Coronary artery (tissue), 2 donors: ENCODE results near the gene ZNF212.
"Not testable (repeated sequence)": the region's sequence is repeated elsewhere in the genome, so short reads cannot be mapped to it uniquely, and the experiment has no call there.

Source experiments
- DNase-seq: peaks from one replicate; pipeline ENCODE4 v3.0.0-alpha.2; 2017; ENCODE audit warnings: low spot score
- H3K27ac ChIP-seq, 2 donors: fragments of 200-600 bp; sonication (generic); one replicate each; pipeline ENCODE4 v1.5.1; 2016 to 2019
- H3K4me3 ChIP-seq: fragments of 200-600 bp; sonication (generic); 2 replicates; pipeline ENCODE4 v1.5.1; 2016; ENCODE audit warnings: mild to moderate bottlenecking, moderate library complexity
- CTCF ChIP-seq: fragments of 200-600 bp; sonication (generic); IDR thresholded peaks from one replicate; pipeline ENCODE4 v1.5.1; 2019; ENCODE audit warnings: antibody characterized with exemption

Gene ZNF212

DNA sequence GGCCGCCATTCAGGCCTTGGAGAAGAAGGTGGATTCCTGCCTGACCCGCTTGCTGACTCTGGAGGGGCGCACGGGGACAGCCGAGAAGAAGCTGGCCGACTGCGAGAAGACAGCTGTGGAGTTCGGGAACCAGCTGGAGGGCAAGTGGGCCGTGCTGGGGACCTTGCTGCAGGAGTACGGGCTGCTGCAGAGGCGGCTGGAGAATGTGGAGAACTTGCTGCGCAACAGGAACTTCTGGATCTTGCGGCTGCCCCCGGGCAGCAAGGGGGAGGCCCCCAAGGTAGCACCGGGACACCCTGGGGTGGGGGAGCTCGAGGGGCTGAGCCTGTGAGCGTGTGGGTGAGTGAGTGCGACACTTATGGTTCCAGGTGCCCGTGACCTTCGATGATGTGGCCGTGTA, 27.0 kb downstream of the ZNF212 start:
- TF ChIP-seq CTCF: no peak
- DNase-seq: no peak
- H3K27ac ChIP-seq: no peak overlapping the region
- H3K4me3 ChIP-seq: no peak overlapping the region

GRCh38 chr7:149267733-149268132, 28.3 kb downstream of the ZNF212 start:
- H3K27ac ChIP-seq: no peak overlapping the region

GRCh38 chr7:149274424-149274823, 35.0 kb downstream of the ZNF212 start:
- peak; percentile 56 for DNase-seq
- H3K27ac ChIP-seq, H3K4me3 ChIP-seq: not testable (repeated sequence)

More at GRCh38 chr7:149267733-149268132, 28.3 kb downstream of the ZNF212 start:
- TF ChIP-seq CTCF: no peak
- no peak for DNase-seq
- H3K4me3 ChIP-seq: no peak overlapping the region

DNA sequence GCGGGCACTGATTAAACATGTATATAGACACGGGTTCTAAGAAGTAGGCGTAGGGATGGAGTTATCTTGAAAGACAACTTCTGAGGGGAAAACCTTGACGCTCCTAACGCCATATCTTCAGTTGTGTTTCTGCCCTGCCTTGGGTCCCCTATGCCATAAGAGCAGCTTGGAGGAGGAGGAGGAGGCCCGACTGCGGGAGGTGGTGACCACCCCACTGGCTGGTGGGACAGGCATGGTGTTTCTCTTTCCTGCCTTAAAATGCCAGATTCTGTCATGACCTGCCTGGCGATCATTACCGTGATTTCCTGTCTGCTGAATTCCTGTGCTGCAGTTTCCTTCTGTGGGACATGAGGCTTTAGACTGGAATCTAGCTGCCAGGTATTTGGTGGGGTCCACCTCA, 38.4 kb downstream of the ZNF212 start:
- no peak overlapping the region for H3K27ac ChIP-seq
- H3K4me3 ChIP-seq: no peak overlapping the region
- TF ChIP-seq CTCF: no peak
- no peak for DNase-seq

DNA sequence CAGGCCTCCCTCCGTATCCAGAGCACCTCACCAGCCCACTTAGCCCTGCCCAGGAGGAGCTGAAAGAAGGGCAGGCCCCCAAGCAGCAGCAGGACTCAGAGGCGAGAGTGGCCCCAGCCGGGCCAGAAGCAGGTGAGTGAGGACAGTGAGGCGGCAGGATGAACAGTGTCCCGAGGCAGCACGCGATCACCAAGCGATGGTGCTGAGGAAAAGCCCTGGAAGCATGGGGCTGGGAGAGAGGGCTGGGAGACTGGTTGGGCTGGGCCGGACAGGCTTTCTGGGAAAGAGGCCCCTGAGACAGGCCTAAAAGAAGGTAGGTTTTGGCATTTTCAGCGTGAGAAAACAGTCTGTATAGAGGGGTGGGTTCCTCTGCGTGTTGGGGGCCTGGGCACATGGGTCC, 38.9 kb downstream of the ZNF212 start:
- no peak overlapping the region for H3K4me3 ChIP-seq
- no peak overlapping the region for H3K27ac ChIP-seq
- TF ChIP-seq CTCF: no peak
- DNase-seq: peak; percentile 53

DNA sequence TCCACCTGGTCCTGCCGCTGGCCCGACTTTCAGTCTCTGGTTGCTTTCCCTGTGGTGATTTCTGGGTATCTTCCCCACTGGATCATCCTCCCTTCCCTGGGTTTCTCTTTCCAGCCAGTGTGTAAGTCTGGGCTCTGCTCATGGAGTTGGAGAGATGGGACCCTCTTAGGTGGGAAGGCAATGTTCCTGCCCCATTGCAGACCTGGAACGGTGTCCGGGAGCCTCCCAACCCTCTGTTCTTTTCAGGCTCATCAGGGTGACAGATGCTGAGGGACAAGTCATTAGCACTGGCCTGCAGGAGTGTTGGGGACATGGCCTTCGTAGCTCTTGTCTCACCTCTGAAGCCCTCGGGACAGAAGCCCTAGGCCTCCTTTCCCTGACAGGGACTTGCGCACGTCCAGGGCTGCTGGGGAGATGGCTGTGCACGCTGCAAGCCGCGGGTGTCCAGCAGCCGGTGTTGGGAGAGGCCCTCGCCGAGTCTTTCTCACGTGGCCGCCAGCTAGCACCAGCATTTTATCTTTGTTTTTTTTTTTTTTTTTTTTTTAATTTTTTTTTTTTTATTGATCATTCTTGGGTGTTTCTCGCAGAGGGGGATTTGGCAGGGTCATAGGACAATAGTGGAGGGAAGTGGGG, 39.8 kb downstream of the ZNF212 start:
- DNase-seq: peak; percentile 61
- no peak for TF ChIP-seq CTCF
- no peak overlapping the region for H3K27ac ChIP-seq
- no peak overlapping the region for H3K4me3 ChIP-seq

DNA sequence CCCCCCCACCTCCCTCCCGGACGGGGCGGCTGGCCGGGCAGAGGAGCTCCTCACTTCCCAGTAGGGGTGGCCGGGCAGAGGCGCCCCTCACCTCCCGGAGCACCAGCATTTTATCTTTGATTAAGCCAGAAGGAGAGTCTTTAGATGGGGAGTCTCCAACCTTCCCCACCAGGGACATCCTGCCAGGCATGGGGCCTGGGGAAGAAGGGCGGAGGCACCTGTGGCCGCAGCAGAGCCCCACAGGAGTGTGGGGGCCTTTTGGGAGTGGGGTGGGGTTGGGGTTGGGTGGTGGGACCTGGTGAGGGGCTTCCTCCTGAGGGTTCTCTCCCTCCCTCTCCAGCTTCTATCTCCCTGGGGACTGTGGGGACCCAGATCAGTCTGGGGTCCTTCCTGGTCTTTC, 40.7 kb downstream of the ZNF212 start:
- H3K27ac ChIP-seq: no peak overlapping the region
- no peak for DNase-seq
- TF ChIP-seq CTCF: no peak
- H3K4me3 ChIP-seq: no peak overlapping the region
